ENCODE data around the gene SEMA4C. TPM values are rescaled to one million over a fixed set of nuclear protein-coding genes. Genes with fewer than 3 reads are reported as not detected.
A peak's percentile ranks its signal among the peaks of the same experiment; 100 is the strongest.

The SEMA4C gene
- total and polyA plus RNA-seq, 9 of the 15 experiments (the other 6 are each of a cell fraction or from before 2014, with no cell fraction given): 0.32 to 59.7 (median 23.9) TPM

- TF ChIP-seq IRF9 (tag; IDR thresholded peaks at IDR 0.05) (no peak), SNAPC5 (CRISPR knock-in tag; IDR thresholded peaks at IDR 0.05) (no peak), POLR3G (IDR thresholded peaks at IDR 0.05; ENCODE audit: extremely low read depth, insufficient read length, insufficient replicate concordance) (no peak), POLR2G (IDR thresholded peaks at IDR 0.05; ENCODE audit: low read depth, low read length) (peak; percentile 75), ZNF75A (CRISPR knock-in tag; IDR thresholded peaks at IDR 0.05) (no peak), OTX1 (CRISPR knock-in tag; IDR thresholded peaks at IDR 0.05) (no peak), VEZF1 (CRISPR knock-in tag; IDR thresholded peaks at IDR 0.05) (peak; percentile 94), GTF2A2 (tag; IDR thresholded peaks at IDR 0.05) (no peak), ATF6 (CRISPR knock-in tag; IDR thresholded peaks at IDR 0.05) (0 out of 2 replicates have a peak, but pooled peaks have one; percentile 60), SUPT5H (IDR thresholded peaks at IDR 0.05) (no peak; the same call in 1 of the 2 replicates), MCM7 (IDR thresholded peaks at IDR 0.05) (no peak), POLR3A (IDR thresholded peaks at IDR 0.05; ENCODE audit: borderline replicate concordance, extremely low read depth, insufficient read depth, insufficient read length) (no peak), ZNF695 (CRISPR knock-in tag; IDR thresholded peaks at IDR 0.05) (no peak), BRD9 (IDR thresholded peaks at IDR 0.05; ENCODE audit: low read depth, partially characterized antibody) (peak; percentile 7), KDM1A (IDR thresholded peaks at IDR 0.05) (no peak), NRF1 (conservative IDR thresholded peaks at IDR 0.05 in 1 of 2, IDR thresholded peaks at IDR 0.05 in 1 of 2) (peak; percentile 34 to 51; a peak in 2 of 4 replicates), NFE2 (IDR thresholded peaks at IDR 0.05; ENCODE audit: low read depth) (no peak), ZBTB2 (IDR thresholded peaks at IDR 0.05) (no peak), CTCF (IDR thresholded peaks at IDR 0.05 in 2 of 3, conservative IDR thresholded peaks at IDR 0.05 in 1 of 3; ENCODE audit: insufficient read depth in 2 of 3, low read depth in 1 of 3, low read length in 3 of 3) (no peak), SP1 (CRISPR knock-in tag; IDR thresholded peaks at IDR 0.05) (no peak; the same call in 1 of the 2 replicates), ZNF124 (CRISPR knock-in tag; IDR thresholded peaks at IDR 0.05) (no peak)
Measured at GRCh38 chr2:96869822-96870625, at the start of gene SEMA4C (continued).
